Stimulated activated naive CD4-positive, alpha-beta T cell treated with Interleukin-2 at 50 U/mL for 16 hours (primary cell): Measurements from ENCODE around the gene CNTNAP2.
"Not testable (repeated sequence)": the region's sequence is repeated elsewhere in the genome, so short reads cannot be mapped to it uniquely, and the experiment has no call there.

ENCODE experiments used
- DNase-seq: peaks from one replicate; lab custom pipeline; 2025; lab: John Stamatoyannopoulos, UW

Gene CNTNAP2

DNA sequence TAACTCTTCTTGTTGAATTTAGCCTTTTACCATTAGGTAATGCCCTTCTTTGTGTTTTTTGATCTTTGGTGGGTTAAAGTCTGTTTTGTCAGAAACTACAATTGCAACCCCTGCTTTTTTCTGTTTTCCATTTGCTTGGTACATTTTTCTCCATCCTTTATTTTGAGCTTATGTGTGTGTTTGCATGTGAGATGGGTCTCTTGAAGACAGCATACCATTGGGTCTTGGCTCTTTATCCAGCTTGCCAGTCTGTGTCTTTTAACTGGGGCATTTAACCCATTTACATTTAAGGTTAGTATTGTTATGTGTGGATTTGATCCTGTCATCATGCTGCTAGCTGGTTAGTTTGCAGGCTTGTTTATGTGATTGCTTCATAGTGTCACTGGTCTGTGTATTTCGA, 997.9 kb downstream of the CNTNAP2 start:
- DNase-seq = not testable (repeated sequence)

DNA sequence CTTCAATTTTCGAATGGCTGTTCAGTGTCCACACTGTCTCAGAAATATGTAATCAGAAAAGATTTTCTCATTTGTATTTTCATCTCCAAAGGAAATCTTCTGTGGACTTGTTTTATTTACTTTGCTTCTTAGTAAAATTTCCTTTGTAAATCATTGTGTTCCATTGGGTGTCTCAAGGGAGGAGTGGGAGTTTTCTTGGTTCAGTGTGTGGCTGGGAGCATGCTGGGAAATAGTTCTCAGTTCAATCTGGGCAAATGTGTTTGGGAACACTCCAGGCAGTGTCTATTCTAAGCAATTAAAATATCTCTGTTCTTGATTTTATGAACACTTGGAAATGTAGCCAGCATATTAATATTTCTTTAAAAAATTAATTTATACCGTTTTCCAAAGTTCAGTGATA, 1019.8 kb downstream of the CNTNAP2 start:
- DNase-seq = no peak

DNA sequence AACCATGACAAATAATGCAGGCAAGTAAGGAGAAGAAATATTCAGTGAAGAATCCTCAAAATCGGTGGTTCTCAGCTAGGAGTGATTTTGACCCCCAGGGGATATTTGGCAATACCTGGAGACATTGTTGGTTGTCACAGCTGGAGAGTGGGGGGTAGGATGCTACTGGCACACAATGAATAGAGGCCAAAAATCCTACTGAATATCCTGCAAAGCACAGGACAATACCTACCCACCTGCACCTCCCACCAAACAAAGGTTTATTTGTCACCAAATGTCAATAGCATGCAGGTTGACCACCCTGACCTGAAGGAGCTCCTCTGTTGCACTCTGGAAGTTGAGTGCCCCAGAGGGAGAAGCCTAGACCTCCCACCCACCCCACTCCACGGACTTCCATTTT, 1028.6 kb downstream of the CNTNAP2 start:
- DNase-seq = no peak

DNA sequence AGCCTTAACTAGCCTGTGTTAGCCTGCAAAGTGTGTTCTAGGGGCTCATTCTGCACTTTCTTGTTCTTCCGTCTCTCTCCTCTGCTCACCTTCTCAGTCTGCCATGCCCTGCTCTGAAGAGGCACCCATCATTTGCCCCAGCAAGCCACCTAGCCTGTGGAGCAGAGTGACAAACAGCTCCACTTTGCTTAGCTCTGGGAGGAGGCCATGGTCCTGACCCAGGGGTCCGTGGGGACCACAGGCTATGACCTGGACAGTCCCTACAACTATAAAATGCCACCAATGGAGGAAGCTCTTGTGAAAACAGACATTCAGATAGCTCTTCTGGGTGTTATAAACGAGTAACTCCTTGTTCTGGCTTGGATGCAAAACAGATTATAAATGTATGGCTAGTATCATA, 1029.6 kb downstream of the CNTNAP2 start:
- no peak for DNase-seq

DNA sequence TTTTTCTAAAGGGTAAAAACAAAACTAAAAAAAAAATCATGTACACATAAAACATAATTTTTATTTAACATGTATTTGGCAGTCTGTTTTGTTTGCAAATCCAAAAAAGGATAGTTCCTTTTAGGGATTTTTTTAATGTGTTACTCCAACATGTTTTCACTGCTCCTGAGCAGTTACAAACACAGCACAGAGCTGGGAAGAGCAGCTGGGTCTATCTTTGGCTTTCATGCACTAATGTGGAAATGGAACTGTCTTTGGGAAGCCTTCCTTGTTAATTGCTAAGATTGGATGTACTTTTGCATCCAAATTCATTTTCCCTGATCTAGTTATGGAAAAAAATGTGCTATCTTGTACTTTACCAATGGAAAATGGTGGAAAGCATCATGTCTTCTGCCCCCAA, 1035.1 kb downstream of the CNTNAP2 start:
- DNase-seq = no peak

DNA sequence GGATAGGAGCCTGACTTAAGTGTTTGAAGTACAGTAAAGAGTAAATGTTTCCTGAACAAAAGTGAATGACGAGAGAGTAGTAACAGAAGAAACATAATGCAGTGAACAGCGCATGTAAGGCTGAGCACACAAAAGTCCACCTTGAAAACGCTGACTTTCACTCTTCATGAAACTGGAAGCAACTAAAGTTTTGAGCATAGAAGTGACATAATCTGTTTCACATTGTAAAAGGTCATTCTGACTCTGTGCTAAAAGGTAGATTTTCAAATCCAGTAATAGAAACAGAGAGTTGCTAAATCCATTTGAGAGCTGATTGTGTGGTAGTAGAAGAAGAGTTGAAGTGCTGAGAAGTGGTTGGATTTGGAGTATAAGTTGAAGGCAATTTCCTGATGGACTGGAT, 1037.0 kb downstream of the CNTNAP2 start:
- DNase-seq = no peak

DNA sequence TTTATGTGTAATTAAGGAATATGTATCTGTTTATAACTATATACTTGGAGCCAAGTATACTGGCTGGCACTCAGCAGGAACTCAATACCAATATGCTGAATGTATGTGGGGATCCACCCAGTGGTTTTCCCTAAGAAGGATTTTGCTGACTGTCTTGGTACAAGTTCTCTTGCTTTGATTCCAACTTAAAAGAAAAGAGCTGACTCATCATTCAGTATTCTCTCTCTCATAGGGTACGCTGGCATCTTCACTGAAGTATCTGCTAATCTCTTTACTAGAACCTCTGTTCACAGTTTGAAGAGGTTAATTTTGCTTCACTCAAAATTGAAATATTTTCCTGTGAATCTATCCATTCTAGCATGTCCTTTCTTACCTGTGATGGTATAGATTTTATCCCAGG, 1044.8 kb downstream of the CNTNAP2 start:
- no peak for DNase-seq

DNA sequence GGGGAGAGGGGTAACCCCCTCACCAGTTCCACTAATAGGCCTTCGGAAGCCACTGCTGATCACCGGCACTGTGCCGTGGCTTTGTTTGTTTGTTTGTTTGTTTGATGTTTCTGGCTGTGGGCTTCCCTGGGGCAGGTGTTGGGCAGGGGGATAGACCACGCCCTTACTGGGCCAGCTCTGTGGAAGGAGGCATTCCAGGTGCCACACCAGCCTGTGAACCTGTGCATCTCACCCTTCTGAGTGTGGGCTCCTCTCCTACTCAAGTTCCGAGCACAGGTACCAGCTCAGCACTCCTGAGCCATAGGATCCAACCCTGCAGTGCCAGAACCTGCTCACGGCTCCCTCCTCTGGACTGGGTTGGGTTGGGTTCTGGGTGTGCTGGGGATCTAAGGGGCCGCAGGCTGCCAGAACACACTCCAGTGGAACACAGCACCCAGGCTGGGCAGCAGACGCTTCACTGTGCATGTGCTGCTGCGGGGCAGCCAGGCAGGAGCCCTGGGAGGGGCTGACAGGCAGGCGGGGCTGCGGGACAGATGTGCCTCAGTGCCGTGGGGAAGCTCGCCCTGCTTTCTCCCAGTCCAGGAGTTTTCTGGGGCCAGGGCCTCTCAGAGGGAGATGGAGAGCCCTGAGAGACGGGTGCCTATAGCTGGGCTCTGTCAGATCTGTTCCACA, 1053.9 kb downstream of the CNTNAP2 start:
- no peak for DNase-seq

DNA sequence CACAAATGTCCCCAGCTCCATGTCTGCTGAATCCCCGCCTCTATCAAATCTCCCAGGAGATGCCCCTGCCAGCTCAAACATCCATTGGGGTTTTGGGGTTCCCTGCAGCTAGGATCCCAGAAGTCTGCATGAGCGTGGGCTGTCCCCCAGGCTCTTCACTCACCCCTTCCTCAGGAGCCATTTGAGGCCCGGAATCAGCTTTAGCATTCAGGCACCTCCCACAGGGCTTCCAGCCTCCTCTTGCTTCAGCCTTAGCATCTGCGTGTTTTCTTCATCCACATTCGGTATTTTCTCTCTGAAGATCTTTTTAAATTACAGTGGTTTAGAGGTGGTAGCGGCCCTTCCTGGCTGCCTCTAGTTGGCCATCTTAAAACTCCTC, 1054.4 kb downstream of the CNTNAP2 start:
- no peak for DNase-seq

DNA sequence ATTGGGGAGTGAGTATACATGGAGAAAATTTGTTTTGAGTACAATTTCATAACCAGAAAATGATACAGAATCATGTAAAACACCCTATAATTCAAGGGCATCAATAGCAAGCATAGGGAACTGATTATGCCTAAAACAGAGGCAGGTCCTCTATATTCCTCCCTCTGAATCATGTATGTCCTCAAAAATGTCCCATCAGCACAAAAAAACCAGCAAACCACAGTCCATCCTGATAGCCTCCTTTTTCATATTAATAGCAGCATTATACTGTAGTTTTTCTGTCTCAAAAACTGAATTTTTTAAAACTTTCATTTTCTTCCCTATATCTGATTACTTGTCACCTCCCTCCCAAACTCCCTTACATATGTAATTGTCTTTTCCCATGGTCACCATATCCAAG, 1057.3 kb downstream of the CNTNAP2 start:
- no peak for DNase-seq

DNA sequence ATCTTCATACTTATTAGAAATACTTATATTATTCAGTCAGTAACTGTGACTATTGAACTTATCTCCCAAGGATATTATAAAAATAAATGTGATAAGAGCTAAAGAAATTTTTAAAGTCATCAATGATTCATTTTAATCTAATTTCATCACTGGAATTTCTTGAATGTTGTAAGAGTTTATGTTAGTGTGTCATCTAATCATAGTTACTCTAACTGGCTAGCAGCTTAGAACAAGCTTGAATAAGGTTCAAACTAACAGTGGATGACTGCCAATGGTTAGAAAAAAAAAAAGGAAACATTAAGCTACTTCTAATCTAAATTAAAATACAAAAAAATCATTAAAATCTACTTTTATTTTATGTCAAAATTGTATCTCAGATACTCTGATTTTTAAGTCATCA, 1066.3 kb downstream of the CNTNAP2 start:
- no peak for DNase-seq

DNA sequence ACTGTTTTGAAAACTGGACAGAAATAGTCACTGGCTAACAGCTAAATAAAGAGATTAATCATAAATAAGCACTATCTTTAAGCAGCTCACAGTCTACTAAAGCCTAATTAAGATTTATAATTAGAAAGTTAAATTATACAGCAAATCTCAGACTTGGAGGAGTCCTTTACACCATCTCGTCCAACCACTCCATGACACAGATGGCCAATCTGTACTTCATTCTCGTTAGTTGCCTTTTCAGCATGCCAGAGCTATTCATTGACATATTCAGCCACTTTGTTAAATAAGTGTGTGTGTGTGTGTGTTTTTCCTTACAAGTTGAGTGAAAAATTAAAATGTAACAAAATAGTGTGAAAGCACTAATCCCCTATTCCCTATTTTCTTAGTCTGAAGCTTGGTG, 1066.7 kb downstream of the CNTNAP2 start:
- DNase-seq = no peak

DNA sequence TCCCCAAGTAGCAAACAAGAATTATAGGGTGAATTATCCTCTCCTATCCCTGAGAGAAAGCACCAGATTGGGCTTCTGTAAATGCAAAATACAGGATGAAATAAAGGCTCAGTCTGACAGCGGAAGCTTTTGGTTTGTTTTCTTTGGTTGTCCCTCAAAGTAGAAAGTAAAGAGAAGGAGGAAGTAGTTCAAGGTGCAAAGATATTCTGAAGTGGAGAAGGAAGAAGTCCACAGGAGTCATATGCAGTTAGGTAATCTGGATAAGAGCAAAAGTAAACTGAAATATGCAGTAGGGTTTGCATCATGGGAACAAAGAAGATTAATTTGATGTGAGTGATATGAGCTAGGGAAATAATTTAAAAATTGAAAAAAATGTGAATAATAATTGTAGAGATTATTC, 1071.9 kb downstream of the CNTNAP2 start:
- no peak for DNase-seq

DNA sequence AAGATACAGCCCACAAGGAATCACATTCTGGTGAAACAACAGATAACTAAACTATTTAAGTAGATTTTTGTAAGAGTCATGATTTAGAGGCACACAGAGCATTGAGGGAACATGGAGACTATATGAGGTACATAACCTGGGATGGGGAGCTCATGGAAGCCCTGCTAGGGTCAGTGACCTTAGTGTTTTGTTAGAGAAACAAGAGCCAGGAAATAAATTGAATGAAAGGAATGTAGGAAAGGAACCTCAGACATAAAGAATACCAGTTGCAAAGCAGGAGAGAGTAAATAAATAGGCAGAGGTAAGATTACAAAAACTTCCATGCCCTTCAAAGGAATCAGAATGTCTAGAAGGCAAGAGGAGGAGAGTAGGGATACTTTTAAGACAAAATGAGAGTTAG, 1076.9 kb downstream of the CNTNAP2 start:
- DNase-seq = no peak

DNA sequence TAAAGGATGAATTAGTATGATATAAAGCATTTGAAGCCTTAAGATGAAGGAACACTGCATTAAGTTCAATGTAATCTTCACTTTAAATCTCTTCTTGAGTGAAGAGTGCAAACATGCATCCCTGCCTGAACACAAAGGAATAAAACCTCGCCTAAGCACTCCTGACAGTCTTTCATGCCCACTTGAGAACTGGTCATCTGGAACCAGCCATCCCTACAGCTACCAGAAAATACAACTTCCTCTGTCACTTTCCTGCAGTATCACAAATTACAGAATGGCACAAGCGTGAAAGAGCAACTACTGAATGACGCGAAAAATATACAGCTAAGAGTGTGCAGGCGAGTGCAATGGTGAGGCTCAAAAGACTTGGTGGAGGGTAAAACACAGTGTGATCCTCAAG, 1079.9 kb downstream of the CNTNAP2 start:
- DNase-seq = no peak

DNA sequence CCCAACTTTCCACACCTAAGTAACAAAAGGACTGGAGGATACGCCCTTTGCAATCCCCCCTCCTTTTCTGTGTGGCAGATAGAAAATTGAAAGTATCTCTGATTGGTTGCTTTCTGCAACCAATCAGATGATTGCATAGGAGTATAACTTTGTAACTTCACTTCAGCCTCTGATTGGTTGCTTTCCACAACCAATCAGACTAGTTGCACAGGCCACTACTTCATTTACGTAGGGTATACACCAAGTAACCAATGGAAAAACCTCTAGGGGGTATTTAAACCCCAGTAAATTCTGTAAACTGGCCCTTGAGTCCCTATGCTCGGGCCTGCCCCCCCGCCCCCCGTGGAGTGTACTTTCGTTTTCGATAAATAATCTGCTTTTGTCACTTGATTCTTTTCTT, 1080.4 kb downstream of the CNTNAP2 start:
- no peak for DNase-seq

DNA sequence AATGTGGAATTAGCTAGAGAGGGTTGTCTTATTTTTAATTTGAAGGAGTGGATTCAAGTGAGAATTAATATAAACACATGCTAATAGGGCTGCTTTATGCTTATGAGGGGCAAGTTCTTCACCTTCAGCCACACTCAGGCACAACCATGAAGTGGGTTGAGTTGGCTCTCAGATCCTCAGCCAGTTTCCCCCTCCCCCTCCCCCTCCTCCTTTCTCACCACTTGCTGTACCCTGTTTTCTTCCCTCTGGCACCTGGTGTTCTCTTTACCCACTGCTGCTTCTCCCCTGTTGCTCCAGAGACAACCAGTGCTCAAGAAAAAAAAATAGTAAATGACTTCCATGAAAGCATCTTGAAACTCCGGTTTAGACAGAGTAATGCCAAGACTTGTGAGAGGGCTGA, 1083.3 kb downstream of the CNTNAP2 start:
- DNase-seq = no peak

DNA sequence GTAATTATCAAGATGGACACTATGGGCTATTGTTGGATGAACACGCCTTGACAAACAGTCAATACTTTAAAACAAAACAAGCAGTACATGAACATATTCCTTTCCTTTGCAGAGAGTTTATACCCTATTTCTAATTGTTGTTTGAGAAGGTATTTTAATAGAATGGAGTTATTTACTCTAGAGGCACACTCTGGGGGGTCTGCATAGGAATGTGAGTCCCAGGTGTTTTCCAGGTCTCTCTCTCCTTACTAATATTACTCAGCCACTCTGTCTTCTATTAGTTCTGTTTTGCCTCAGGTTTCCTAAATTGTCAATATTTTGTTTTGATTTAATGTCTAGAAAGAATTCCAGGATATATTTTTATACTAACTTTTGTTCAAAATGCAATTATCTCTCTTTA, 1091.4 kb downstream of the CNTNAP2 start:
- DNase-seq = no peak

DNA sequence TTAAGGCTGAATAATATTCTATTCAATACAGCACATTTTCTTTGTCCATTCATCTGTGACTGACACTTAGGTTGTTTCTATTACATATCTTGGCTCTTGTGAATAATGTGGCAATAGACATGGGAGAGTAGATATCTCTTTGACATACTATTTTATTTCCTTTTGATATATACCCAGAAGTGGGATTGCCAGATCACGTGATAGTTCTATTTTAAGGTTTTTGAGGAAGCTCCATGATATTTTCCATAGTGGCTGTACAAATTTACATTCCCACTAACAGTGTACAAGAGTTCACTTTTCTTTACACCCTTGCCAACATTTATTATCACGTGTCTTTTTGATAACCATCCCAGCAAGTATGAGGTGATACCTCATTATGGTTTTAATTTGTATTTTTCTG, 1114.7 kb downstream of the CNTNAP2 start:
- no peak for DNase-seq

DNA sequence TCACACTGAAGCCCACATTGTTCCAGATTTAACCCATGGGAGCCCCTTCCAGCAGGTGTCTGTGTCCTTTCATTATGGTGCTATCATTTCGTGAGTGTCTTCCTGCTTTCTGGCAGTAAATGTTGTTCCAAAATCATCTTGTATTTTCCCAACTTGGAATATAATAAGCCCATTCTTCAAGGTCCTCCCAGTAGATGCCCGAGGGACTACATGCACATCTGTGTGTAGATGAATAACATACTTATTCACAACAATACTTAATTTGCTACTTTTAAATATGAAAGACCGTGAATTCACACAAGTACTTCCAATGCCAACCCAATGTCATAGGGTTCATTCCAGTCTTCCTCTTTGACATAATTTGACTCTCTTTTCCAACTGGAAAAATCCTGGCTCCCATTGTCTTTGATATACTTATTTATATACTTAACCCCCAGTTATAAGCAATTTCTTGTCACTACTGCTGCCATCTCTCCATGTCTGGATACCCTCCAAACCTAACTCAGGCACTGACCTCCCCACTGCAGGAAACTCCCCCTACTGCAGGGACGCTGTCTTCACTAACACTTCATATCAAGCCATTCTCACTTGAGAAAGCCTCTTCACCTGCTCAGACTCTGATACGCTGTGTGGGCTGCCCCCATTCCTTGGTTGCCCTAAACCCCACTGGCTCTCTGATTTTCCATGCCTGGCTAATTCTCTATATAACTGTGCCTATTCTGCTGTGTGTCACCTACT, 1119.2 kb downstream of the CNTNAP2 start:
- DNase-seq = no peak

DNA sequence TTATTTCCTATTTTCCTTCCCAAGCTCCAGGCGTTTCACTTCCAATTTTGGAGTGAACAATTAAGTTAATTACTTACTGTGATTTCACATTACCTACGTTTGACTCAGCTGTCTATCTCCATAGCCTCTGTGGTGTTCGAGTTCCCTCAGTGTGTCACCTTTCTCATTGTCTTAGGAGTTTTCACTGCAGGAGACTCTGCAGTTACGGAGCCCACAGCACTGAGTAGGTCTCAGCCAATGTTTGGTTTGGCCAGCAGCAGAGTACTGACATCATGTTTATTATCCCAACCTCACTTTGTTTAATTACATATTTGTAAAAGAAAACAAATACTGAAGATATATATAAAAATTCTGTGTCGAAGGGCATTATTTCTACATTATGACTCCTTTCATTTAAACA, 1123.9 kb downstream of the CNTNAP2 start:
- no peak for DNase-seq

DNA sequence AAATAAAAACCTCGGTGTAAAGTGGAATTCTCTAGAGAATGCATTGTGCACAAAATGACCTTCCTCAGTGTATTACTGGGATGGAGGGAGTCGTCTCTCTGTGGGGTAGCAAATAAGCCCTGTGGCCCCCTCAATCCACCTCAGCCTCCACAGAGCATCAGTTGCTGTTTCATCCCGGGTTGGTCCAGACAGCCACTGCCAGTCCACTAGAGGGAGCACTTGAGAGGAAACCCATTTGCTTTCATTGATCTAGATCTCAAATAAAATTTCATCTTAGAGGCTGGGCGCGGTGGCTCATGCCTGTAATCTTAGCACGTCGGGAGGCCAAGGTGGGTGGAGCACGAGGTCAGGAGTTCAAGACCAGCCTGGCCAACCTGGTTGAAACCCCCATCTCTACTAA, 1128.7 kb downstream of the CNTNAP2 start:
- no peak for DNase-seq

DNA sequence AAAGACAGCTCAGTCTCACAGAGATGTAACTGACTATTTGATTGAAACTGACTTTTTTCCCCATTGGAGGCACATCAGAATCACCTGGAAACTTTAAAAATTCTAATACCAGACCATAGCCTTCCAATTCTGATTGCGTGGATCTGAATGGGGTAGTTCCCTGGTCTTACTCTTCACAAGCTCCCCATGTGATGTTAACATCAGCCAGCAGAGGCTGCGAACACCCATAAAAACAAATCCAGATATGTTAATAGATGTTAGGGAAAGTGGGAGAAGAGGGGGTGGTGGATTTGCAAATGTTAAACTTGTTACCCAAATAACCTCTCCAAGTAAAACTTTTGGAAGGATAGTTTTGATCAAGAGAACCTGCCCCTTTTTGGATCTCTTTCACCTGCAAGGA, 1133.4 kb downstream of the CNTNAP2 start:
- DNase-seq = no peak

DNA sequence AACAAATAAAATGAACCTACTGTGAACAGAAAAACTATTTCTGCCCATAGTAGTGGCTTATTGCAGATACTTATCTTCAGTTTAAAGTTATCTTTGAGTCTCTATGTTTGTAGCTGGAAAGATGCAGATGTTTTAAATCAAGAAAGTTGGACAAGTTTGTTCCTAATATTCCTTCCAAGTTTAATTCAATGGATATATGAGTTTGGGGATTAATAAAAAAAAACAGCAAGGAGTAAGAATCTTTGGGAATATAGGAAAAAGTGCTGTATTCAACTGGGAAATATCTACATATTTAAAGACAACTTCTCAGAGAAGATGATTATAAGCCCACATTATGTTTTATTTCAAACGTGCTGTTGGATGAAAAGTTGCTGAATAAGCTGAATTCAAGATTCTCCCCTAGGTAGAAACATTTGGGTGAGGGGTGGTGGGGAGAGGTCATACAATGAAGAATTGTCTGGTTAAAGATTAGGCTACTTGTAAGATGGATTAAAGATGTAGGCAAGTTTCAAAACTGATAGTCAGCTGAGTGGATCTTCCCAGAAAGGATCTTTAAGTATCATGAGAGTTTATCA, 1135.2 kb downstream of the CNTNAP2 start:
- DNase-seq = no peak
